Measurements from ENCODE around the gene ZC3H7A.

The ZC3H7A gene

DNA sequence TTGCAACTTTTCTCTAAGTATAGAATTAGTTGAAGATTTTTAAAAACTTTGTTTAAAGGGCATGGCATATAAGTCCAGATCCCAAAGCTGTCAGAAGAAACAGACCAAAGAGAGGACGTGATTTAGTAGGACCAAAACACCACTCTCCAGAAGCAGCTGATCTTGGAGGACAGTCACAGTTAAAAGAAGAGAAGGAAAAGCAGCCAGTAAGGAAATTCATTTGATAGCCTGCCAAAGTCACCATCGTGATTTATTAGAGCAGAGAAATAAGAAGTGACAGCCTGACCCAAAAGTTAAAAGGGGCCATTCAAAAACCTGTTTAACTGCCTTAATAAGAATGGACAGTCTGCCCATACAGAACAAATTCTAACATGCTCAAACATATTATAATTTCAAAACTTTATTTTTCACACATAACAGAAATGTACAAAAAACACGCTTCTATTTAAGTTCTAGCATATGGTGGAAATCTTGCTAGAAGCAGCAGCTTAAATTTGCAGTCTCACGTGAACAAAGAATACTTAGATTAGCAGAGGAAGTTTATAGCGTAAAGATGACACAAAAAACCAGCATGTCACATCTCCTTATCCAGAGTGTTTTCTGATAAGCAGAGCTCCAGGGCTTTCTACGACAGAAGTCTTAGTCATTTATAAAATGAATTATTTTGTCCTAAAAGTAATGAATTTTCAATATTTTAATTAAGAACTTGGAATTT is 91.6 kb downstream of the ZC3H7A start:
- no peak for DNase-seq (ENCODE audit: low spot score)

All from AG20443 (cell line).